ENCODE data around the gene SUPT6H. TPM values are rescaled to one million over a fixed set of nuclear protein-coding genes. Genes with fewer than 3 reads are reported as not detected.

The SUPT6H gene
- total and polyA plus RNA-seq, 2 of the 8 experiments (the other 6 are each of a cell fraction or from before 2014, with no cell fraction given) = 32.0 to 59.9 TPM

DNA sequence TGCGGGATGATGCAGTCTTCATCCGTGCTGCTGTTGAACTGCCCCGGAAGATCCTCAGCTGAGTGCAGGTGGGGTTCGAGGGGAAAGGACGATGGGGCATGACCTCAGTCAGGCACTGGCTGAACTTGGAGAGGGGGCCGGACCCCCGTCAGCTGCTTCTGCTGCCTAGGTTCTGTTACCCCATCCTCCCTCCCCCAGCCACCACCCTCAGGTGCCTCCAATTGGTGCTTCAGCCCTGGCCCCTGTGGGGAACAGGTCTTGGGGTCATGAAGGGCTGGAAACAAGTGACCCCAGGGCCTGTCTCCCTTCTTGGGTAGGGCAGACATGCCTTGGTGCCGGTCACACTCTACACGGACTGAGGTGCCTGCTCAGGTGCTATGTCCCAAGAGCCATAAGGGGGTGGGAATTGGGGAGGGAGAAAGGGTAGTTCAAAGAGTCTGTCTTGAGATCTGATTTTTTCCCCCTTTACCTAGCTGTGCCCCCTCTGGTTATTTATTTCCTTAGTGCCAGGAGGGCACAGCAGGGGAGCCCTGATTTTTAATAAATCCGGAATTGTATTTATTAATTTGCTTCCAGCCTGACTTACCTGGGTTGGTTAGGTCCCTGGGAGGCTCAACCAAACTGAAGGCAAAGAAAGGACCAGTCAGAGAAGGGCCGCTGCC is 87.6 kb downstream of the SUPT6H start:
- Histone ChIP-seq H4K20me1 (replicated peaks in 1 of 2; ENCODE audit: control insufficient read depth in 1 of 2, insufficient read depth in 2 of 2, low read length in 2 of 2) (peaks cover 30 to 34% of the 10 kb centered on the region in 2 experiments), H3K18ac (ENCODE audit: extremely low read depth, low read length) (no peak overlapping the region), H3K56ac (replicated peaks; ENCODE audit: insufficient read length, low read depth, low read length) (no peak overlapping the region), H2AFZ (ENCODE audit: low read length) (no peak overlapping the region), H2BK5ac (ENCODE audit: low read depth, low read length) (no peak overlapping the region), H3K23me2 (ENCODE audit: low read depth, low read length) (peaks cover 18% of the 10 kb centered on the region), H2BK12ac (ENCODE audit: low read depth, low read length) (no peak overlapping the region), H3K4ac (replicated peaks; ENCODE audit: insufficient read length, low read depth, low read length) (no peak overlapping the region), H2AK5ac (ENCODE audit: low read depth, low read length) (no peak overlapping the region), H2BK120ac (replicated peaks; ENCODE audit: low read depth, low read length) (no peak overlapping the region), H4K8ac (ENCODE audit: extremely low read depth, insufficient read depth, low read length) (no peak overlapping the region), H3K79me2 (ENCODE audit: control insufficient read depth in 1 of 2, insufficient read depth in 2 of 2, low read length in 2 of 2) (peaks cover 16 to 40% of the 10 kb centered on the region in 2 experiments), H2BK20ac (ENCODE audit: low read length) (no peak overlapping the region), H3K4me3 (ENCODE audit: extremely low read depth in 1 of 4, insufficient read depth in 2 of 4, low read depth in 3 of 4, low read length in 4 of 4) (no peak overlapping the region), H3K9ac (replicated peaks in 1 of 4; ENCODE audit: extremely low read depth in 1 of 4, low read depth in 3 of 4, low read length in 3 of 4) (no peak overlapping the region), H3K4me2 (ENCODE audit: insufficient read depth in 1 of 2, low read depth in 2 of 2, low read length in 2 of 2) (no peak overlapping the region), H3K4me1 (replicated peaks in 1 of 4; ENCODE audit: control insufficient read depth in 3 of 4, insufficient read depth in 4 of 4, low read length in 3 of 4) (peaks cover 0 to 30% (median 24%) of the 10 kb centered on the region in 4 experiments; a peak in 6 of 7 replicates), H3K14ac (ENCODE audit: insufficient read length) (no peak overlapping the region), H4K91ac (replicated peaks; ENCODE audit: insufficient read length, low read length) (no peak overlapping the region), H2BK15ac (ENCODE audit: low read length) (no peak overlapping the region), H4K5ac (ENCODE audit: insufficient read length, low read depth, low read length) (no peak overlapping the region), H3K79me1 (ENCODE audit: low read depth, low read length) (peaks cover 14% of the 10 kb centered on the region), H3K36me3 (ENCODE audit: control insufficient read depth in 2 of 4, insufficient read depth in 4 of 4, low read length in 3 of 4) (peaks cover 30 to 56% (median 33%) of the 10 kb centered on the region in 4 experiments), H3K27ac (ENCODE audit: low read depth, low read length) (0 out of 2 replicates have a peak overlapping the region, but pooled peaks have one; percentile 6), H3K23ac (ENCODE audit: insufficient read length) (no peak overlapping the region), H3K9me3 (ENCODE audit: insufficient read depth in 2 of 2, low read depth in 1 of 2, low read length in 1 of 2) (no peaks in the 10 kb centered on the region), H3K27me3 (replicated peaks in 1 of 4; ENCODE audit: control insufficient read depth in 3 of 4, extremely low read depth in 1 of 4, insufficient read depth in 3 of 4, low read length in 3 of 4) (no peaks in the 10 kb centered on the region)
- TF ChIP-seq FOSL1 (IDR thresholded peaks at IDR 0.05; ENCODE audit: insufficient read depth, low read depth, low read length) = no peak
- TF ChIP-seq HDAC6 (IDR thresholded peaks at IDR 0.05; ENCODE audit: low read depth, low read length) = no peak
- no peak for TF ChIP-seq BCL11A (IDR thresholded peaks at IDR 0.05; ENCODE audit: low read depth in 2 of 2, low read length in 2 of 2)
- no peak for TF ChIP-seq KDM5A (IDR thresholded peaks at IDR 0.05; ENCODE audit: low read length)
- TF ChIP-seq SIX5 (IDR thresholded peaks at IDR 0.05; ENCODE audit: low read depth, low read length) = no peak
- no peak for TF ChIP-seq TAF1 (IDR thresholded peaks at IDR 0.05; ENCODE audit: low read depth, low read length)
- no peak for TF ChIP-seq JUN (IDR thresholded peaks at IDR 0.05; ENCODE audit: low read depth, low read length)
- no peak for TF ChIP-seq MAFK (IDR thresholded peaks at IDR 0.05; ENCODE audit: low read depth, low read length)
- TF ChIP-seq BRCA1 (IDR thresholded peaks at IDR 0.05; ENCODE audit: low read depth, low read length) = no peak
- no peak for TF ChIP-seq SAP30 (IDR thresholded peaks at IDR 0.05; ENCODE audit: insufficient read depth, insufficient replicate concordance, low read length)
- no peak for TF ChIP-seq CBX8 (IDR thresholded peaks at IDR 0.05; ENCODE audit: borderline replicate concordance, low read depth, low read length)
- no peak for TF ChIP-seq SRF (IDR thresholded peaks at IDR 0.05; ENCODE audit: low read depth, low read length)
- no peak for TF ChIP-seq KDM4A (IDR thresholded peaks at IDR 0.05; ENCODE audit: low read depth, low read length, severe bottlenecking)
- FAIRE-seq (no peak), DNase-seq (ENCODE audit: low read depth in 1 of 2, low spot score in 2 of 2) (no peak)
- 66% methylated on average over 11 of the region's 11 CpGs; no CpG with 5 or more reads in 1 of the 2 experiments for WGBS, 2 experiments (ENCODE audit: extremely low coverage in 1 of 2, insufficient coverage in 1 of 2, insufficient read length in 1 of 2, insufficient replicate concordance in 2 of 2, low coverage in 1 of 2, low lambda C conversion rate in 2 of 2, missing lambda C conversion rate in 1 of 2)
- ChIA-PET CTCF (ENCODE audit: partially characterized antibody) (interaction anchor here (0.6 to 11.7 kb wide), 30 partner anchors 10 to 396 kb away, joined by 3 to 316 read pairs (median 4); partner anchors contain the start of genes FLOT2, NEK8, RPL23A and TLCD1), POLR2A (ENCODE audit: partially characterized antibody) (interaction anchor here (0.6 to 15.3 kb wide), 19 partner anchors 7 to 200 kb away, joined by 3 to 813 read pairs (median 4); partner anchors contain the start of genes FAM222B, NEK8, PROCA1 and RAB34)

All from H1 (cell line).